ENCODE measurements around the gene EFCAB6.

The EFCAB6 gene

DNA sequence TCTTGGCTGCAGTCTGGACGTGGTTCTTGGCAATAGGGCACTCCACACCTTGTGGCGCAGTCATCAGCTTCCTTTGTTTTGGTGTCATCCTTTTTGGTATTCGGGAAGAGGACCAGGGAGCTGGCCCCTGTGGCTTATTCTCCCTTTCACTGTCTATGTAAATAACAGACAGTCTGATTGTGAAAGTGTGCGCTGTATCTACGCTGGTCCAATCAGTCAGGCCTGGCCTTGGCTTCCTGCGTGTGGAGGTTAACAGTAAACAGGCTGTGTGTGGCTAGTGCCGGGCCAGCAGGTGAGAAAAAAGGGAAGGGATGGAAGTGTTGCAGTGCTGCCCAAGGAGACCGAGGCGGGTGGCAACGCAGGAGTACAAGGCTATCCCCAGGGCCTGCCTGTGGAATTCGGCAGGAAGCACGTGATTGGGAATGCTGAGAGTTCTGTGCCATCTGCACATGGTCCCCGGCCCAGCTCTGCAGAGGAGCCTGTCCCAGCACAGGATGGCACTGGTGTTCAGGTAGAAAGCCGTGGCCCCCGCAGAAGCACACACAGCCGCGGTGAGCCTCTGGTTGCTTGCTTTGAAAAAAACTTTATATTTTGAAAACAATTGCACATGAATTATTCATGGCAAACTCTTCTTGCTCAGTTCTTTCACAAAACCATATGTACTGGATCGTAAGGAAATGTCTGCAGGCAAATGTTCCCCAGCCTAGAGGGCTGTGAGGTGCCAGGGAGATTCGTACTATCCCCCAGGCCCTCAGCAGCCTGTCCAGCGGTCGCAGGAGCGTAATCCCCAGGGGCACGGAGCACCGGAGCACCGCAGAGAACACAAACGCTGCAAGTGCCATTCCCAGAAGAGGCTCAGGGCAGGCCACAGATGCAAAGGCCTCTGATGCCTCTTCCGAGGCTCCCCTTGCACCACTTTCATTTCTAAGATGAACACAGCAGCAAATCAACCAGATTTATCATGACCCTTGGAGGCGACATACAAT lies 174.5 kb downstream of the EFCAB6 start:
- DNase-seq (ENCODE audit: low read depth in 3 of 3) = no peak

DNA sequence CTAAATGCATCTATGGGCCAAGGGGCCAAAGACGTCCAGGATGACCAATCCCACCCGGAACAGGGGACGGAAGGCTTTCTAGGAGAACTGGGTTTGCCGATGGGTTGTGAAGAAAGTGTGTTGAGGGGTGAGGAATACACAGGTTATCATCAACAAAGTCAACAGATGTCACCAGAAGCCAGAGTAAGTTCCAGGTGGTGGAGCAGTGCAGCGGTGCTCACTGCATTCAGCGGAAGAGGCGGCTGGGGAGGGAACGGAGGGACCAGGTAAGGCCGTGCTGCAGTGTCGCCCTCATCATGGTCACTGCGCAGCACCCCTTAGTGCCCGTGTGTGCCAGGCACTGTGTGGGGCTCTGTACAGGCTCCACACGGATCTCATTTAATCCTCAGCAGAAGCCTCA lies 176.0 kb downstream of the EFCAB6 start:
- no peak for DNase-seq (ENCODE audit: low read depth in 3 of 3)

DNA sequence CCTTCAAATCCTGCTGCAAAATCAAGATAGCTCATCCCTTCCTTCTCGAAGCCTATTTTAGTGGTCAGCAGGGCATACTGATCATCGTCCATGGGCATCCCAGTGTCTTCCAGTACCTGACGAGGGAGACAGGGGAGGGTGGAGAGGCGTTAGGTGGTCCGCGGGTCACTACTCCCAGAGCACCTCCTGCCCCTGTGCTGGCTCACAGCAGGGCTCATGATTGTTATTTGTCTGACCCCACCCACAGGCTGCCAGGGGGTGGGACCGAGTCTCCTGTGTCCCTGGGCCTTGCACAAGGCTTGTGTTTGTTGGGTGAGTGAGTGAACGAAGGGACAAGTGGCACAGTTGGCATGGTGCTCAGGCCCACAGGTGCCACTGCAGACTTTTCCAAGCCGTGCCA lies 177.0 kb downstream of the EFCAB6 start:
- no peak for DNase-seq (ENCODE audit: low read depth in 3 of 3)

DNA sequence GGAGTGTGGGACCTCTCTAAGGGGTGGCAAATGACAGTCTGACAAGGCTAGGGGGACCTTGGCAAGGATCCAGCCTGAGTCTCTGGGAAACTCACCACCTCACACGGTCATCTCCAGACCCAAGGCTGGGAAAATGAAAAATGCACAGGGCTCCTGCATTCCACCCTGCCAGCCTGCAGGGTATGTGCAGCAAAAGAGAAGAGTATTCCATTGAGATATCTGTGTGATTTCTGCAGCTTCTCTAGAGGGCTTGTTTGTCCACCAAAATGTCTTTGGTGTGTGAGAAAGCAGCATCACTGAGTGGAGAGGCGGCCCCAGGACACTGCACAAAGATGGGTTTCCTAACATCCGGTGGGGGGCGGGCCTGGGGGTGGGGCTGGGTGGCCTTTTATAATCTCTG lies 177.8 kb downstream of the EFCAB6 start:
- no peak for DNase-seq (ENCODE audit: low read depth in 3 of 3)

DNA sequence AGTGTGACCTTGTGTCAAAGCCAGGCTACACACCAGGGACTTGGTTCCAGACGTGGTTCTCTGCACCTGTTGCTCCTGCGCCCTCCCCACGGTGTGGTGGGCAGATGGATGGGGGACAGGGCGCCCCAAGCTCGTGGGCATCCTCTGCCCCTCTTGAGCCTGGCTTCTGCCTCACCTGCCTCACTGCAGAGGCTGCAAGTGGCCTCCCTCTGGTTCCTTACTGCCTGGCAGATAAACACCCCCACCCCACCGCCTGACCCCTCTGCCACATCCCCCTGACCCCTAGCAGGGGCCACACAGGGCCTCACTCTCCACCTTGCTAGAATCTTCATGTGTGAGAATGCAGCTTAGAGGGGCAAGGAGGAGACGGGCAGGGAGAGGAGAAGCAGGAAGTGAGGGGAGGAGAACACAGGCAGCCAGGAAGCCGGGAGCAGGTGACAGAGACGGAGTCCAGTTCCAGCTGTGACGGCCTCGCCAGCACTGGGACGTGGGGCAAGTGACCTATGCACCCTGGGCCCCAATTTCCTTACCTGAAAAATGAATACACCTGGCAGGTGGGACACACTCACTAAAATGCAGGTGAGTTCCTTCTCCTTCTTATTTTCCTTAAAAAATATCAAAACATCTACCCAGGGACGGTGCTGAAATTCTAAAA lies 178.3 kb downstream of the EFCAB6 start:
- no peak for DNase-seq (ENCODE audit: low read depth in 3 of 3)

DNA sequence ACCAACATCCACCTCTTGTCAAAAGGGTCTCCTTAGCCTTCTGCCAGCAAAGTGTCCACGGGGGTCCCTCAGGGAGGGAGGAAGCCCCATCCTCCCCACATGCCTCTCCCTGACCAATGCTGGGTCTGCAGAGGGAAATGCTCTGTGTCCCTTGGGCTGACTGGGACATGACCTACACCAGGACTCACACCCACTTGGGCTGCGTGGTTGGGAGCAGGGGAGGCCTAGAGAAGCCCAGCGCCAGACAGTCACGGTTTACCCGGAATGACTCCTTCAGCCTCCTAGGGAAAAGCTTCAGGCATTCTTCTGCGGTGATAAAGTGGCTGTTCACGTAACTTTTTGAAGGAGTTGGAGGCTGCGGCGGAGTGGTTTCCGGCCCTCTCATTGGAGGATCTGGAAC lies 180.3 kb downstream of the EFCAB6 start:
- no peak for DNase-seq (ENCODE audit: low read depth in 3 of 3)

DNA sequence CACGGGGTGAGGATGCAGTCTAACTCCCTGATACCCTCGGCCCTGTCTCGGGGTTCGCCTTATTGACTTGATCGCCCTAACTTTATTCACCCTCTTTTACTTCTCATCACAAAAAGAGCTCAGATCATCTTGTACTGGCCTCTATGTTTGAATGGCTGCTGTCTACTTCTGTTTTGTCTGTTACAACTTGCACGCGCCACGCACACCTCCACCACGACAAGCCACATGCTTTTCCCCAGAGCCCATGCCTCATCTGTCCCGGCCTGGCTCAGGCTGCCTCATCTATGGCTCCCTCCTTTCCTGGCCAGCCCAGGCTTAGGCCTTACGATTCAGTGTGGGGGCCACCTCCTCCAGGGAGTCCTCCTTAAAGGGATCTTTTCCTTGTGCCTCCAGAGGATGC lies 180.9 kb downstream of the EFCAB6 start:
- DNase-seq (ENCODE audit: low read depth in 3 of 3) = no peak

DNA sequence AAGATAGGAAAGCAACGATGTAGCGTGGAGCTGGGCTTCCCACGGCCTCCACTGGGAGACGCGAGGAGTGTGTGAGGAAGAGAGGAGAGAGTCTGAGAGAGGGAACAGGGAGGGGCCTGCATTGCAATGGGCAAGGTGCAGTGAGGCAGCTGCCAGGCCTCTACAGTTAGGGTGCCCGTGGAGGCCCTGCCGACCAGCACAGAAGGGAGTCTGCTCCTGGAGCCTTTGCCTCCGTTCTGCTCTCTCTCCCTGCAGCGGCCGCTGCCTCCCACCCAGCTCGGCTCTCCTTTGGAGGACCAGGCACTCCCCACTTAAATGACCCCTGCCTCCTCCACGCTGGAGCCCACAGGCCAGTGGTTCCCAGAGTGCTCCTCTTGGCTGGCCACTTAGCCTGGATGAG lies 181.7 kb downstream of the EFCAB6 start:
- DNase-seq (ENCODE audit: low read depth in 3 of 3) = no peak

DNA sequence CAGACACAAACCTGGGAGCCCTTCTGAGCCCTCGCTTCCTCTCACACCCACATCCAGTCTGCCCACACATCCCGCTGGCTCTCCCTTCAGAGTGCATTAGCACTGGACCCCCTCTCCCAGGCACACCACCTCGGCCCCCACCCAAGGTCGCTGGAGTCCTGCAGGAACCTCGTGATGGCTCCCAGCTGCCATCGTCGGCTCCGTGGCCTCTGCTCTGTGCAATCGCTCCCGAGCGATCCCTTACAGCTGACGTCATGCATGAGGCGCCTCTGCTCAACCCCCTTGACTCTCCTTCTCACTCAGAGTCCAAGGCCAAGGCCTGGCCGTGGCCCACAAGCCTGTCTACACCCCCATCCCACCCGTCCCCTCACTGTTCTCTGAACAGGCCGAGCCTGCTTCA lies 183.9 kb downstream of the EFCAB6 start:
- no peak for DNase-seq (ENCODE audit: low read depth in 3 of 3)

DNA sequence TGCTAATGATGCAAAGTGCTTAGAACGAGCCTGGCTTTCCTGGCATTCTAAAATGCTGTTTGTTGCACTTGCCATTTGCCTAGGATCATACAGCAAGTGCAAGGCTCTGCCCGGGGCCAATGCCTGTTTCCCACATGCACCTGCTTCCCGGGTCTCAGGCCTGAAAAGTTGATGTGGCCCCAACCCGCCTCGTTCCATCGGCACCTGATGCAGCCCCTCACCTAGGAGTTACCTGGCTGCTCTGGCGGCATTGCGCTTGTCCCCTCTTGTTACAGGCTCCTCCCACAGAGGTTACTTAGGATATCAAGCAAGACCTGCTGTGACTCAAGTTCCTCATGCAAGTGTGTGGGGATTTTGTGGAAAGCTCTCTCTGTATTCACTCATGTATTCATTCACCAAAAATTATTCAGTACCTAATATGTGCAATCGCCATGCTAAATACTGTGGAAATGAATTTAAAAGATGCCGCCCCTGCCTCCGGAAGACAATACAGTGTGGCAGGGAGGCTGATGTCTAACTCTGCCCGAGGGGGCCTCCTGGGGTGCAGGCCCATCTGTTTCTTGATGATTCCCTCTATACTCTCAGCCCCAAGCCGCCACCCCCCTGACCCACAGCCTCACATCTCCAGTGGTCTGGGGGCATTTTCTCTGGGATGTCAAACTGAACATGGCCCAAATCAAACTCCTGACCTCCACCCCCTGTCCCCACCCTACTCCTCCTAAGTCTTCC lies 184.5 kb downstream of the EFCAB6 start:
- no peak for DNase-seq (ENCODE audit: low read depth in 3 of 3)

DNA sequence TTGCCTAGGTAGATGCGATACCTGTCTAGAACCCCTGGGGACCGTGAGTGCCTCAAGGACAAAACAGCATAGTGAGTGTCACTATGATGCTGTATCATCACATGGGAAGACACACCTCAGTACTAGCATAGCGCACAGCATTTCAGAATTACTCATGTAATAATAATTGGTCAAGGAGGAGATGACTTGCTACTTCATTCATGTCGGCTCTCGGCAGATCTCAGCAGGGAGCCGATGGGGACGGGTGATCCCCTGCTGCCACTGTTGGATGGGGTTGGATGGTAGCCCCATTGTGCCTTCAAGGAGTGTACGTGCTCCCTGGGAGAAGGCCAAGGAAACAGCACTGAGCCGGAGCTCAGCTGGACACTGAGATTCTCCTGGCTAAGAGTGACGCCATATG lies 186.9 kb downstream of the EFCAB6 start:
- DNase-seq (ENCODE audit: low read depth in 3 of 3) = no peak

DNA sequence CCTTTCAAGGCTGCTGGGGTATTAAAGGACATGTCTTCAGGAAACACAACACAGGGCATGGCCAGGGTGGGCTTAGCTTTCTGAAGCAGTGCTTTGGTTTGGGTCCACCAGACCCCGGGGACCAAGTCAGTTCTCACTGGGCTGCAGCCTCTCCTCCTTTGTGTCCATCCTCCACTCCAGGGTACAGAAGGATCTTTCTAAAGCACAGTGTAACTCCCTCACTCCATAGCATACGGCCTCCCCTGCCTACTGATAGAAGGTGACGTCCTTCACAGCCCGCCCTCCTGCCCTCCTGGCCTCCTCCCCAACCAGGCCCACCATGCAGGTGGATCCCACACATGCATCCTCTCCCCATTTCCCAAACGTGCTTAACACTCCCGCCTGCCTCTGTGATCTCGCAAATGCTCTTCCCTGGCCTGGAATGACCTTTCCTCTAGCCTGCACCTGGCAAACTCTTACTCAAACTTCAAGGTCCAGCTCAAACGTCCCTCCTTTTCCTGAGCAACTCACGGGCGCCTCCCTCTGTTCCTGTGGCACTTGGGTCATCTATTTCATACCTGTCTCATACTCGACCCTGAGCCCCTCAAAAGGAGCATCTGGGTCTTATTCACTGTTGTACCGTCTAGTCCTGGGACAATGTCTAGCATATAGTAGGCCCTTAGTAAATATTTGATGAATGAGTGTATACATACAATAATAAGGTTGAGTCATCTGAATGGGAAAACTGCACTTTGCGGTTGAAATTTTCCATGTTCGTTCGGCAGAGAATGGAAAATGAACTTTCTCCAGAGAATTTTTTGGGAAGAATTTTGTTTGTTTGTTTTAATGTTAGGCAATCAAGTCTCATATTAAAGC lies 187.7 kb downstream of the EFCAB6 start:
- DNase-seq (ENCODE audit: low read depth in 3 of 3) = no peak

DNA sequence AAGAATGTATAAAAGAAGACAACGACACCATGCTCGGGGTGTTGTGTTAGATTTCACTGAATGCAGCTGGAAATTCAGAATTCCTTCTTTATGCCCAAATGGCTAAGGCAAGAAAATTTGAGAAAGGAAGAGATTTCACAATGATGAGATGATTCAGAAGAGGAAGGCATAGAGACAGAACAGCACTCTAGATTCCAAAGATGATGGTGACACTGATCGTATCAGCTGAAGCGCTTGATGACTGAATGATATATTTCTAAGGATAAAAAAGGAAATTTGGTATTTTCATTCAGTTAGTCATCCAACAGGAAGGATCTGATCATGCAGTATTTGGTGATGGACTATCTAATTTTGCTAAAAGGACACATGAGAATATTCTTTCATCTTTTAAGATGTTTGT lies 189.2 kb downstream of the EFCAB6 start:
- no peak for DNase-seq (ENCODE audit: low read depth in 3 of 3)

DNA sequence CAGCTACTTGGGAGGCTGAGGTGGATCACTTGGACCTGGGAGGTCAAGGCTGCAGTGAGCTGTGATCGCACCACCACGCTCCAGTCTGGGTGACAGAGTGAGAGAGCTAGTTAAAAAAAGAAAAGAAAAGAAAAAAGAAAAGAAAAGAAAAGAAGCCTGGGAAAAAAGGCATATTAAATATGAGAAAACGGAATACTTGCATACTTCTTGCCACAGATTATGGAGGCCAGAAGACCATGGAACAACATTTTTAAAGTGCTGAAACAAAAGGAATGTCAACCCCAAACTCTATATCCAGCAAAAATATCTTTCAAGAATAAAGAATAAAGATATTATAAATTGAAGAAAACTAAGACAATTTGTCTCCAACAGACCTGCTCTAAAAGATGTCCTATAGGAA lies 191.9 kb downstream of the EFCAB6 start:
- DNase-seq (ENCODE audit: low read depth in 3 of 3) = no peak

DNA sequence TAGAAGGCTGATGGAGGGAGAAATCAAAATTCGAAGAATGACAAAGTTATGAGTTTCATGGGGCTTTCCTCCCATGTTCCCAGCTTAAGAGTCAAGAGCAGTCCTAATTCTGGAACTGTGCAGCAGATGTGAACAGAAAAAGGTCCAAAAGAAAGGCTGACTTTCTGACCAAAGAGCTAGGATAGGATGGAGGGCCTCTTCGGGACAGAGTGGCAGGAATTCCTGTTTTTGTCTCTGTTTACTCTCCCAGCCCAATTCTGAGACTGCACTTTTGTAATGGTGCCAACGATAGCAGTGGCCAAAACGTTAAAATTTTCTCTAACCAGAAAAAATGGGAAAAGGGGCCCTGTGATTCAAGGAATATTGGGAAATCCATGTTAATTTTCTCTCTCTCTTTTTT lies 193.6 kb downstream of the EFCAB6 start:
- no peak for DNase-seq (ENCODE audit: low read depth in 3 of 3)

DNA sequence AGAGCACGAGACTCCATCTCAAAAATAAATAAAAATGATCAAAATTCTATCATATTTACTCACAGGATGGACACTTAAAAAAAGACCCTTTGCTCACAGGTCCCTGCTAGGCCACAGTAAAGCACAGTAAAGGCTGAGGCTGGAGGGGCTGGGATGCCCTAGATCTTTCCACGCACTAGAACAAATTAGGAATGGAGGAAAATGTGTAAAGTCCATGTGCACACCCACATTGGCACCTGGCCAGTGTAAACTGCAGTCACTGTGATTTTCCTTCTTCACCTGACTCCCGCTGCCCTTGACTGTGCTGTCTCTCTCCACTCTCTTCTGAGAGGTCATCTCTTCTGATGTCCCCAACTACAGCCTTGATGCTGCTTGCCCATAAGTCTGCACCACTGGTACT lies 195.5 kb downstream of the EFCAB6 start:
- no peak for DNase-seq (ENCODE audit: low read depth in 3 of 3)

DNA sequence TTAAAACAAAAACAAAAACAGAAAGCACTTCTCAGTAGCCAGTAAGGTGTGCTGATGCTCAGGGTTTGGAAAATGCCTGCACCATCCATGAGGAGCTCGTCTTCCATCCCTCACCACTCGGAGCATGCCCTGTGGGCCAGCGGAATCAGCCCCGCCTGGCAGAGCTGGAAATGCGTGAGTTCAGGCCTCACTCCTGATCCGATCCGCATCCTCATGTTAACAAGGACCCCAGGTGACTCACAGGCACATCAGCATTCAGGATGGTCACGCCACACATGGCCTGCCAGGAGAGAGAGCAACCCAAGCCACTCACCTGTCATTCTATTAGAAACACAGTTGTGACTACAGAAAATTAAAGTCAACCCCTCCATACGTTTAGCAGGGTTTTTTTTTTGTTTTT lies 211.8 kb downstream of the EFCAB6 start:
- no peak for DNase-seq (ENCODE audit: low read depth in 3 of 3)

DNA sequence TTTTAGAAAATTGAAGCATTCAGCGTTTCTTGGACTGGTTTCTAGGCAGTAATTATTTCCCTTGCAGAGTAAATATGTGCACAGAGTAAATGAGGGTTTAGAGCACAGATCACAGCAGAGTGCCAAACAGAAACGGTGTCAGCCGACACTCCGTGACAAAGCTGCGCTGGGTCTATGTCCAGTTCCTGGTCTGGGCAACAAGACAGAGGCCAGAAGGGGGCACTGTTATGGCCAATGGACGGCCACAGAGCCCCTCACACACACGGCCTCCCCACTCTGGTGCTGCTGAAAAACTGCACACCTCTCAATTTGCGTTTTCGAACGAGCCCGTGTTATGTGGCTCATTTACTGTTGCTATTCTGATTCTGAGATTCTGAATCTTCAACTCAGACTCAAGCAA lies 219.6 kb downstream of the EFCAB6 start:
- no peak for DNase-seq (ENCODE audit: low read depth in 3 of 3)

DNA sequence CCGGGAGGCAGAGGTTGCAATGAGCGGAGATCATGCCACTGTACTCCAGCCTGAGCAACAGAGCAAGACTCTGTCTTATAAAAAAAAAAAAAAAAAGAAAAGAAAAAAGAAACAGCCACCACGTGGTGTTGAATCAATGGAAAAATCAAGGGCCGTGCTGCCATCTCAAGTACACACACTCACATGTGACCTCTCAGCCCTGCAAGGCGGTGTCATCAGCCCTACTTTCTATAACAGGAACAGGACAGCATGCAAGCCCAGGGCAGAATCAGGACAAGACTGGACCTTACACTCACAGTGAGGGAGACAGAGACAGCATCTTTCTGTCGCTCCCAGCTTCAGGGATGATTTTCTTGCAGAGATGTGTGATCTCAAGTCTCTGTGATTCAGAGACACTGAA lies 220.7 kb downstream of the EFCAB6 start:
- no peak for DNase-seq (ENCODE audit: low read depth in 3 of 3)

DNA sequence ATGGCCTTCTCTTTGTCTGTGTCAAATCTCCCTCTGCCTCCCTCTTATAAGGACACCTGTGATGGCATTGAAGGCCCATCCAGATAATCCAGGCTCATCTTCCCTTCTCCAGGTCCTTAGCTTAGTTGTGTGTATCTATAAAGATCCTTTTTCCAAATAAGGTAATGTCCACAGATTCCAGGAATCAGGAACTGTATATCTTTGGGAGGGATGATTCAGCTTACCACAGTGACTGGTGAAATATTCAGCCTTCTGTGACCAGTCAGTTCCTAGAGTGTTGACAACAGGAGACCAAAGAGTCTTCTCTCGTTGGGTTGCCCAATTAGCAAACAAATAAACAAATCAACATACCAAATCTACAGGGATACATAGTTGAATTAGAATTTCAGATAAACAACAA lies 224.5 kb downstream of the EFCAB6 start:
- DNase-seq (ENCODE audit: low read depth in 3 of 3) = no peak

DNA sequence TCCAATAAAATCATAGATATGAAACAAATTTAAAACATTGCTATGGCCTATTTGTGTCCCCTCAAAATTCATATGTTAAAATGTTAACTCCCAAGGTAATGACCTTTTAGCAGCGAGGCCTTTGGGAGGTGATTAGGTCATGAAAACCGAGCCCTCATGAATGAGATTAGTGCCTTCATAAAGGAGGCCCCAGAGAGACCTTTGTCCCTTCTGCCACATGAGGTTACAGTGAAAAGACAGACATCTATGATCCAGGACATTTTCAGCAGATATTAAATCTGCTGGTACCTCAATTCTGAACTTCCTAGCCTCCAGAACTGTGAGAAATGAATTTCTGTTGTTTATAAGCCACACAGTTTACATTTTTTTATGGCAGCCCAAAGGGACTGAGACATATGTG lies 228.6 kb downstream of the EFCAB6 start:
- DNase-seq (ENCODE audit: low read depth in 3 of 3) = no peak

DNA sequence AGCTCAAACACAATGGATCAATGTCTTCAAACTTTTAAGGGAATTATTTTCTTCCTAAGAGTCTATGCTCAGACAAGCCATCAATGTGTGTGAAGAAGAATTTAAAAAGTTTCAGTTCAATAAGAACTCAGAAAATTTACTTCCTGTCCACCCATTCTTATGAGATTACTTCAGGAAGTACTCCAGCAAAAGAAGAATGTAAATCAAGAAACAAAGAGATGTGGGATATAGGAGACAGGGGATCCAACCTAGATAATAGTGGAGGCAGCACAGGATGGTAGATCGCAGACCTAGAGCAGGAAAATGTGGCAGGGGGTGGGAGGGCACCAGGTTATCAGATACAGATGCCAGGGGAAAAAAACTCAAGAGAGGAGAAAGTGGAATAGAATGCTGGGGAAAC lies 229.7 kb downstream of the EFCAB6 start:
- DNase-seq (ENCODE audit: low read depth in 3 of 3) = no peak
